A549 (cell line): ENCODE measurements around the gene RPS6KA2.

Experiments
- CTCF ChIP-seq: fragments of >200 bp; sonication (Bioruptor Twin); formaldehyde crosslinking; IDR thresholded peaks from 3 replicates; pipeline ENCODE4 v1.5.1; 2016
- EP300 ChIP-seq, 2 experiments: fragments of >200 bp; sonication (Bioruptor Twin); formaldehyde crosslinking; IDR thresholded peaks; 2 replicates in 1 of 2; 3 replicates in 1 of 2; pipeline ENCODE4 v1.6.1; 2016 to 2017
- JUN ChIP-seq, 2 experiments: fragments of >200 bp; sonication (Bioruptor Twin); formaldehyde crosslinking; IDR thresholded peaks; 2 replicates in 1 of 2; 3 replicates in 1 of 2; pipeline ENCODE4 v1.6.1; 2016 to 2017
- KDM1A ChIP-seq: fragments of 200-600 bp; sonication (generic); IDR thresholded peaks from 2 replicates; pipeline ENCODE4 v1.6.1; 2016; ENCODE audit warnings: low read depth, mild to moderate bottlenecking
- PBX3 ChIP-seq: IDR thresholded peaks from 2 replicates; pipeline ENCODE4 v1.6.1; 2012
- PHF8 ChIP-seq: fragments of 200-600 bp; sonication (generic); IDR thresholded peaks from 2 replicates; pipeline ENCODE4 v1.6.1; 2016; ENCODE audit warnings: low read depth, mild to moderate bottlenecking, antibody characterized with exemption, moderate library complexity, borderline replicate concordance
- RCOR1 ChIP-seq: fragments of 150-350 bp; IDR thresholded peaks from 2 replicates; pipeline ENCODE4 v1.6.1; 2014; ENCODE audit warnings: antibody characterized with exemption, low read length, low read depth
- ZFP36 ChIP-seq: fragments of 450-650 bp; IDR thresholded peaks from 2 replicates; pipeline ENCODE4 v1.6.1; 2014; ENCODE audit warnings: borderline replicate concordance; ENCODE audit not compliant: partially characterized antibody
- ZSCAN20 ChIP-seq: fragments of 250-450 bp; sonication (Bioruptor Pico); IDR thresholded peaks from 2 replicates; pipeline ENCODE4 v1.8.0; 2022; ENCODE audit warnings: mild to moderate bottlenecking, moderate library complexity
- TF ChIP-seq, protein P1 (sequence below): fragments of 200-600 bp; sonication (generic); IDR thresholded peaks from 2 replicates; pipeline ENCODE4 v1.6.1; 2016; ENCODE audit warnings: antibody characterized with exemption, mild to moderate bottlenecking, moderate library complexity

GRCh38 chr6:166636191-166636933 is 9.3 kb upstream of the RPS6KA2 start:
- TF ChIP-seq CTCF (no peak), EP300 (IDR thresholded peaks at IDR 0.05) (no peak), KDM1A (no peak), JUN (IDR thresholded peaks at IDR 0.05) (no peak), PHF8 (no peak), ZSCAN20 (CRISPR knock-in tag) (no peak), RCOR1 (no peak), ZFP36 (no peak), PBX3 (no peak)
- TF ChIP-seq, protein P1, sequence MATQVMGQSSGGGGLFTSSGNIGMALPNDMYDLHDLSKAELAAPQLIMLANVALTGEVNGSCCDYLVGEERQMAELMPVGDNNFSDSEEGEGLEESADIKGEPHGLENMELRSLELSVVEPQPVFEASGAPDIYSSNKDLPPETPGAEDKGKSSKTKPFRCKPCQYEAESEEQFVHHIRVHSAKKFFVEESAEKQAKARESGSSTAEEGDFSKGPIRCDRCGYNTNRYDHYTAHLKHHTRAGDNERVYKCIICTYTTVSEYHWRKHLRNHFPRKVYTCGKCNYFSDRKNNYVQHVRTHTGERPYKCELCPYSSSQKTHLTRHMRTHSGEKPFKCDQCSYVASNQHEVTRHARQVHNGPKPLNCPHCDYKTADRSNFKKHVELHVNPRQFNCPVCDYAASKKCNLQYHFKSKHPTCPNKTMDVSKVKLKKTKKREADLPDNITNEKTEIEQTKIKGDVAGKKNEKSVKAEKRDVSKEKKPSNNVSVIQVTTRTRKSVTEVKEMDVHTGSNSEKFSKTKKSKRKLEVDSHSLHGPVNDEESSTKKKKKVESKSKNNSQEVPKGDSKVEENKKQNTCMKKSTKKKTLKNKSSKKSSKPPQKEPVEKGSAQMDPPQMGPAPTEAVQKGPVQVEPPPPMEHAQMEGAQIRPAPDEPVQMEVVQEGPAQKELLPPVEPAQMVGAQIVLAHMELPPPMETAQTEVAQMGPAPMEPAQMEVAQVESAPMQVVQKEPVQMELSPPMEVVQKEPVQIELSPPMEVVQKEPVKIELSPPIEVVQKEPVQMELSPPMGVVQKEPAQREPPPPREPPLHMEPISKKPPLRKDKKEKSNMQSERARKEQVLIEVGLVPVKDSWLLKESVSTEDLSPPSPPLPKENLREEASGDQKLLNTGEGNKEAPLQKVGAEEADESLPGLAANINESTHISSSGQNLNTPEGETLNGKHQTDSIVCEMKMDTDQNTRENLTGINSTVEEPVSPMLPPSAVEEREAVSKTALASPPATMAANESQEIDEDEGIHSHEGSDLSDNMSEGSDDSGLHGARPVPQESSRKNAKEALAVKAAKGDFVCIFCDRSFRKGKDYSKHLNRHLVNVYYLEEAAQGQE, result no peak
